Brain pericyte (primary cell): ENCODE results near the gene SLC39A10.
"Not testable (repeated sequence)": the region's sequence is repeated elsewhere in the genome, so short reads cannot be mapped to it uniquely, and the experiment has no call there.

Source experiments
- DNase-seq: peaks from one replicate; pipeline ENCODE4 v3.0.0-alpha.2; 2012; ENCODE audit warnings: low read depth, low spot score

The SLC39A10 gene

GRCh38 chr2:195656859-195657633, at the start of gene SLC39A10:
Gene SLC39A10 (plus strand): TSS chr2:195657226. CDS start chr2:195680043, 22,817 bp downstream.
- DNase-seq, result peak; percentile 99

GRCh38 chr2:195608768-195609454, 48.1 kb upstream of the SLC39A10 start:
- no peak for DNase-seq

- DNase-seq, result no peak
These were observed 46.3 kb upstream of the SLC39A10 start for GRCh38 chr2:195610717-195611116.

GRCh38 chr2:195612611-195613495, 44.2 kb upstream of the SLC39A10 start:
- no peak for DNase-seq

DNA sequence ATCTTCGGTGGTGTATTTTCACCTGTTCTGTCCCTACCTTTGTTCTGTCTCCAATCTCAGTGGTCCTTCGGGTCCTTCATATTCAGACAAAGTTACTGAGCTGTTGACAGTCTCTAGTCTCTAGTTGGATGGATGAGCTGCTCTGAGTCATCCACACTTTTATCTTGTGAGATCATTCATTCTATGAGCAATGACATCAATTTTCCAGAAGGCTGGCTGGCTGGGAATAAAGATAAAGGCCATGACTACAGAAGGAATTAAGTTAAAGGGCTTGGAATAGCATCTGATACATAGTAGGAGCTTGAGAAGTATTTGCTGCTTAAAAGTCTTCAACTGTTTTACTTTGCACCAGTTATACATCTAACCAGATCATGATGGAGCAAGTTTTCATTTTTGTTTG, 43.1 kb upstream of the SLC39A10 start:
- no peak for DNase-seq

DNA sequence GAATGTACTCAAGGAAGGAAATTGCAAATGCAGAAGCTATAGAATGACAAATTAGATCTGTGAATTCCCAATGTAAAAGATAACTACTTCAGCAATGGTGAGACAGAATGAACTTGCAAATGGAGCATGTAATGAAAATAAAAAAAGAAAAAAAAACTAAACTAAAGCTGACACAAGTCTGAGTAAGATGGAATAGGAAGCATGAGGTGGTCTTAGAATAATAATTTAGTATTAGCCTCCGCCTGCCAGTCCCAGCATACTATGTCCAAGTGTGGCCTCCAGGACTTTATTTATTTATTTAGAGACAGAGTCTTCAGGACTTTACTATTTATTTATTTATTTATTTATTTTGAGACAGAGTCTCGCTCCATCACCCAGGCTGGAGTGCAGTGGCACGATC, 37.4 kb upstream of the SLC39A10 start:
- DNase-seq, result no peak

DNA sequence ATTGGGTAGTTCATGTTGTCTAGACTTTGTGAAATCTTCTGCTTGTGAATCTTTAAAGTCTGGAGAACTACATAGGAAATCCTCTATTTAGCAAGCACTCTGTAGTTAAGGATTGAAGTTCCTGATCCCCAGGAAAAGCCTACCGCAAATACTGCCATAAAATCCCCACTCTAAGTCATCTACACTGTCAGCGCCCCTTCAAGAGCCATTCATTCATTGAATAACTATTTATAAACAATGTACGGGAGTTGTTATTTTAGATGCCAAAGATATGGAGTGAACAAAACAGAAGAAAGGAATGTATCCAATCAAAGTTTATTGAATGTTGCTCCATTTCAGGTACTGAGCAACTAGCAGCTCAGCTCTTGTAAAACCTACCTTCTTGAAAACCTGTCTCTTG, 36.5 kb upstream of the SLC39A10 start:
- no peak for DNase-seq

- no peak for DNase-seq
These were observed 34.1 kb upstream of the SLC39A10 start for GRCh38 chr2:195622966-195623365.

DNA sequence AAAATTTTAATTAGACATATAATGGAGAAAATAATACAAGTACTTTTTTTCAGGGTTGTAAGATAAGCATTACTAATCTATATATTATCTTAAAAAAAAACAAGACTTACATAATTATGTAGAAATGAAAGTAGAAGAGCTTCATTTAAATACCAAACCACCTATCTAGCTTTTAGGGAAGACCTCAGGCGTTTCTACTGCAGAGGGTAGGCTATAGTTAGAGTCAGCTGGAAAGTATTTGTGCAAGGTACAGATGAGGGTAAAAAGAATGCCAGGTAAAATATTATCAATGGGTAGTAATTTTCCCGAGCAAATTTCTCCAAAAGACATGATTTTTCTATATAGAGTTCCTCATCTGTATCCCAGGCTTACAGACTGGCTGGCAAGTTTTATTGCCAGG, 30.5 kb upstream of the SLC39A10 start:
- DNase-seq, result no peak

- no peak for DNase-seq
These were observed 28.4 kb upstream of the SLC39A10 start for GRCh38 chr2:195628666-195629065.

DNA sequence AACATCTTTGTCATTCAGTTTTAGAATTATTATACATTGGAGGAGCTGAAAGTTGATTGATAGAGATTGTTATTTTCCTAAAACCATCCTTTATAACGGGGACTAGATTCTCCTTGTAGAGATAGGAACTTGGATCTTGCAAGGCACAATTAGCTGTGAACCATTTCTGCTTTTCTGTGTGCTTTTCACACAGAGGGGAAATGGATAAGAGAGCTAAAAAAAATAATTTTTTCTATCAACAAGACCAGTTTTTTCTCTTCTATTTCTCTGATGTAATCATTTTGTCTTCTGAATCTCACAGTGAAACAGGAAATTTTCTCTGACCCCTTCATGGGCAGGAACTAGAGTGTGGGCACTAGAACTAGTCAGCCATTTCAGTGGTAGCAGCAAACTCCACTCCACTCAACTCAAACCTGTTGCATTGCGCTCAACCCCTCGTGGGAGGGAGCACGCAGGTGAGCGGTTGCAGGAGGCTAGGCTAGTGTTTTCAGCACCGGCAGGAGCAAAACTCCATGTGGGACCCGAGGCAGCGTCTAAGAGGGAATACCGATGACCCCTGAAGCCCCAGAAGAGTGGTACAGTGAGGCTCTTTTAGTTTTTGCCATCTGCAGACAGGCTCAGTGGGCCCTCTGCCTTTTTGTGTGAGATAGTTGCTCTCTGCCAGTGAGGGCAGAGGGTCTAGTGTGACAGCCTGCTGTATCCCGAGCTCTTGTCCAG, 24.0 kb upstream of the SLC39A10 start:
- no peak for DNase-seq

- DNase-seq, result no peak
These were observed 23.5 kb upstream of the SLC39A10 start for GRCh38 chr2:195633573-195633870.

- DNase-seq, result no peak
These were observed 23.1 kb upstream of the SLC39A10 start for GRCh38 chr2:195633974-195634373.

DNA sequence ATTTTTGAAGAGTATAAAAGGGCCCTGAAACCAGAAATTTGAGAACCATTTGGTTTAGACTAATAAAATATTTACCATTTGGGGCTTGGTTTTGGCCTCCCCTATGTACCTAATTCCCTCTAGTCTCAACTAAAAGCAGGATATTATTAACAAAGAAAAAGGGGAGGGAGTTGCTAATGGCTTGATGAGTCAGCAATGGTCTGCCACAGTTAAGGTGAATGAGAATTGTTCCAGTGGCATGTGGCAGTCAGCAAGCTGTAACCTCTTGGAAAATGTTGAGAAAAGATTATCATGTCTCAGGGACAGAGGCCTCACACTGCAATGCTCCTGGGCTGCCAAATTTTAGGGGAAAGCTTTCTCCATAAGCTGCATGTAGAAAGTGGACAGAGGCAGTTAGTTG, 20.1 kb upstream of the SLC39A10 start:
- DNase-seq, result no peak

DNA sequence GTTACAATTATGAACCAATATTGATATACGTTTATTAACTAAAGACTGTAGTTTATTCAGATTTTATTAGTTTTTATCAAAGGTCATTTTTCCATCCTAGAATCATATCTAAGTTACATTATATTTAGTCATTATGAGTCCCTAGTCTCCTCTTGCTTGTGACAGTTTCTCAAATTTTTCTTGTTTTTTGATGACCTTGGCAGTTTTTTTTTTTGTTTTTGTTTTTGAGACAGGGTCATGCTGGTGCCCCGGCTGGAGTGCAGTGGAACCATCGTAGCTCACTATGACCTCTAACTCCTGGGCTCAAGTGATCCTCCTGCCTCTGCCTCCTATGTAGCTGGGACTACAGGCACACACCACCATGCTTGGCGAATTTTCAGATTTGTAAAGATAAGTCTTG, 18.3 kb upstream of the SLC39A10 start:
- no peak for DNase-seq

- no peak for DNase-seq
These were observed 17.7 kb upstream of the SLC39A10 start for GRCh38 chr2:195639238-195639858.

DNA sequence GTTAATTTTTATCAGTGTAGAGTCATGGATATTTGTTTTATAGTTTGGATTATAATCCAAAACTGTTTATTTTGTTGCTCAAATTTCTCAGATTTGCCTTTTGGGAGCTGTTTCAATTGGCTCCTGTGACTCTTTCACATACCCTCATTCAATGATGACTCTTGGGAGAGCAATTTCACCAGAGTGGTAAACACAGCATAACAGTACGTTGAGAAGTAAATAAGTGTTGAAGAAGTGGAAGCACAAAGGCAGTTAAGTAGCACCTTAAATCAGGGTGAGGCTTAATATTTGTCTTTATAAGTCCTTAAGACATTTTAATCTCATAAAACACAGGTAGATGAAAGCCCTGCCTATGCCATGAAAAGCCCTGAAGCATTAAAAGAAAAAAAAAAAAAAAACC, 17.1 kb upstream of the SLC39A10 start:
- DNase-seq, result no peak

DNA sequence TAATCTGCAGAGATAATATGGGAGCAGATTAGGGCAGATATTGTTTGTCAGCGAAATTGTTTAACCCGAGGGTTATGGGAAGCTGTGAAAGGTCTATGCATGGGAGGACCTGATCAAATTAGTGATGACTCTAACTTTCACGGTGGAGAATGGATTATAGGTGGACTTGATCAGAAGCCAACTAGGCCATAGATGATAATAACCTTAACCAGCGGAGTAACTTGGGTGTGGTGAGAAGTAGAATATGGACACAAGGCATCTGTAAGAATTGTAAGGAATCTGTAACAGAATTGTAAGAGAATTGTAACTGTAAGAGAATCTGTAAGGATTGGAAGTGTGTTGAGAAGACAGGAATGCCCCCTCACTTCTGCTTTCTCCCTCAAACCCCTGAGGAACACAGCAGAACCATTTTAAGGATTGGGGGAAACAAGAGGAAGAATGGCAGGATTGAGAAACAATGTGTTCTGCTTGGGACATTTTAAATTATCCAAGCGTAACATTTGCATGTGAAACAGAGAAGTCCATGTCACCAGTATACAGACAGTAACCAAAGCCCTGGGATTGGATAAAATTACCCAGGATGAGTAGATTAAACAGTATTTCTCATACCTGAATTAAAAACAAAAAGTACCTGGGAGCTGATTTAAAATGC, 14.9 kb upstream of the SLC39A10 start:
- no peak for DNase-seq

- no peak for DNase-seq
These were observed 14.4 kb upstream of the SLC39A10 start for GRCh38 chr2:195642679-195643068.

- DNase-seq, result not testable (repeated sequence)
These were observed 12.3 kb upstream of the SLC39A10 start for GRCh38 chr2:195644708-195645107.

DNA sequence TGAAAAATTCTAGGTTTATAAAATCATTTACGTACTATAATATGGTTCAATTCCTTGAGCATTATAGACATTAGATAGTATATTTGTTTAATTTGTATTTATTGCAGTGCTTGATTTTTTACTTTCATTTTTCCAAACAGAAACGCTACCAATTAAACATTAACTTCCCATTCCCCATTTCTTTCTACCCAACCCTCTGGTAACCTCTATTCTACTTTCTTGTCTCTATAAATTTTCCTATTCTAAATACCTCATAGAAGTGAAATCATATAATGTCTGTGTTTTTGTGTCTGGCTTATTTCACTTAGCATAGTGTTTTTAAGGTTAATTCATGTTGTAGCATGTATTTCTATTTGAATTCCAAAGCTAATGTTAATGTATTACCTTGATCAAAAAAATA, 11.6 kb upstream of the SLC39A10 start:
- DNase-seq, result no peak
